ENCODE results near the gene ZNF532. TPM values are rescaled to one million over a fixed set of nuclear protein-coding genes. Genes with fewer than 3 reads are reported as not detected.

The ZNF532 gene
- total RNA-seq, 1 experiment from 2014 or later: 49.8 TPM

DNA sequence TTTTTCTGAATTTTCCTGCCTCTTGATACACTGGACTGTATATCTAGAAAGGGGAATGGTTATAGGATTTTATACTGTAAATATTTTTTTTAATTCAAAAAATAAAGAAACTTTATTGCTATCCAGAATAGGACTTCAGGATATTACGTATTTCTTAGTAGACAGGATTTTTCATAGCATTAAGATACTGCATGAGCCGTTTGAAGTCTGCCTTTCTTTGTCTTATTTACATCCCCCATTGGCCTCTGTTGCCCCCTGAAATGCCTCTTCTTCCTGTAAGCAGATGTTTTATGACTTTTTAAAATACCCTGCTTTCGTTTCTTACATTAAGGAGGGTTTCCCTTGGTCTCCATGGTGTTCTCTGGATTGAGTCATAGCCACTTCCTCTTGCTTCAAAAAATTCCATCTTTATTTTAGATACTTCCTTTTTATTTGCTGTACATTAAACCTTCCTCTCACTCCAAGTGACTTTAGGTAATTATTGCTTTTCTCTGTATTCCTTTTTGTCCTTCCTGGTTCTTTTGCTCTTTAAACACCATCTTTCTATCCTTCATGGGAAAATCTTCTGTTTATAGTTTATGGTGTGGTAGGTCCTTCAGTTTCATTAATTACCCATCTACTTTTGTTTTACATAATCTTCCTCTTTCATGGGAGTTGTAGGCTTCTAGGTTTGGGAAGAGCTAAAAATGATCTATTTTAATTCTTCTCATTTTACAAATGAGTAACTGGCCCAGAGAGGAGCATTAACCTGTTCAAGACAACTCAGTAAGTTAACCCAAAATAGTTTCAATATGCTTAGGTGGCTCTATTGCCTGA, 72.6 kb downstream of the ZNF532 start:
- TF ChIP-seq, protein P1, sequence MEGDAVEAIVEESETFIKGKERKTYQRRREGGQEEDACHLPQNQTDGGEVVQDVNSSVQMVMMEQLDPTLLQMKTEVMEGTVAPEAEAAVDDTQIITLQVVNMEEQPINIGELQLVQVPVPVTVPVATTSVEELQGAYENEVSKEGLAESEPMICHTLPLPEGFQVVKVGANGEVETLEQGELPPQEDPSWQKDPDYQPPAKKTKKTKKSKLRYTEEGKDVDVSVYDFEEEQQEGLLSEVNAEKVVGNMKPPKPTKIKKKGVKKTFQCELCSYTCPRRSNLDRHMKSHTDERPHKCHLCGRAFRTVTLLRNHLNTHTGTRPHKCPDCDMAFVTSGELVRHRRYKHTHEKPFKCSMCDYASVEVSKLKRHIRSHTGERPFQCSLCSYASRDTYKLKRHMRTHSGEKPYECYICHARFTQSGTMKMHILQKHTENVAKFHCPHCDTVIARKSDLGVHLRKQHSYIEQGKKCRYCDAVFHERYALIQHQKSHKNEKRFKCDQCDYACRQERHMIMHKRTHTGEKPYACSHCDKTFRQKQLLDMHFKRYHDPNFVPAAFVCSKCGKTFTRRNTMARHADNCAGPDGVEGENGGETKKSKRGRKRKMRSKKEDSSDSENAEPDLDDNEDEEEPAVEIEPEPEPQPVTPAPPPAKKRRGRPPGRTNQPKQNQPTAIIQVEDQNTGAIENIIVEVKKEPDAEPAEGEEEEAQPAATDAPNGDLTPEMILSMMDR (IDR thresholded peaks at IDR 0.05): no peak
- no peak for TF ChIP-seq SIN3A (IDR thresholded peaks at IDR 0.05; ENCODE audit: borderline replicate concordance, insufficient read depth, low read depth, low read length)
- TF ChIP-seq POLR2AphosphoS5 (IDR thresholded peaks at IDR 0.05; ENCODE audit: low read depth, low read length): no peak
- TF ChIP-seq, protein P2, sequence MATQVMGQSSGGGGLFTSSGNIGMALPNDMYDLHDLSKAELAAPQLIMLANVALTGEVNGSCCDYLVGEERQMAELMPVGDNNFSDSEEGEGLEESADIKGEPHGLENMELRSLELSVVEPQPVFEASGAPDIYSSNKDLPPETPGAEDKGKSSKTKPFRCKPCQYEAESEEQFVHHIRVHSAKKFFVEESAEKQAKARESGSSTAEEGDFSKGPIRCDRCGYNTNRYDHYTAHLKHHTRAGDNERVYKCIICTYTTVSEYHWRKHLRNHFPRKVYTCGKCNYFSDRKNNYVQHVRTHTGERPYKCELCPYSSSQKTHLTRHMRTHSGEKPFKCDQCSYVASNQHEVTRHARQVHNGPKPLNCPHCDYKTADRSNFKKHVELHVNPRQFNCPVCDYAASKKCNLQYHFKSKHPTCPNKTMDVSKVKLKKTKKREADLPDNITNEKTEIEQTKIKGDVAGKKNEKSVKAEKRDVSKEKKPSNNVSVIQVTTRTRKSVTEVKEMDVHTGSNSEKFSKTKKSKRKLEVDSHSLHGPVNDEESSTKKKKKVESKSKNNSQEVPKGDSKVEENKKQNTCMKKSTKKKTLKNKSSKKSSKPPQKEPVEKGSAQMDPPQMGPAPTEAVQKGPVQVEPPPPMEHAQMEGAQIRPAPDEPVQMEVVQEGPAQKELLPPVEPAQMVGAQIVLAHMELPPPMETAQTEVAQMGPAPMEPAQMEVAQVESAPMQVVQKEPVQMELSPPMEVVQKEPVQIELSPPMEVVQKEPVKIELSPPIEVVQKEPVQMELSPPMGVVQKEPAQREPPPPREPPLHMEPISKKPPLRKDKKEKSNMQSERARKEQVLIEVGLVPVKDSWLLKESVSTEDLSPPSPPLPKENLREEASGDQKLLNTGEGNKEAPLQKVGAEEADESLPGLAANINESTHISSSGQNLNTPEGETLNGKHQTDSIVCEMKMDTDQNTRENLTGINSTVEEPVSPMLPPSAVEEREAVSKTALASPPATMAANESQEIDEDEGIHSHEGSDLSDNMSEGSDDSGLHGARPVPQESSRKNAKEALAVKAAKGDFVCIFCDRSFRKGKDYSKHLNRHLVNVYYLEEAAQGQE (IDR thresholded peaks at IDR 0.05; ENCODE audit: insufficient read depth in 1 of 2, low read depth in 2 of 2, low read length in 1 of 2): no peak
- TF ChIP-seq TCF7L2 (IDR thresholded peaks at IDR 0.05; ENCODE audit: low read depth, low read length): no peak
- CTCF ChIA-PET: no interaction called here
- no peak overlapping the region for H3K4me3 ChIP-seq (ENCODE audit: low read depth in 2 of 2, low read length in 2 of 2)
- BruUV-seq (replicated peaks): no TSS peak
- no peaks in the 10 kb centered on the region for H3K36me3 ChIP-seq (ENCODE audit: control insufficient read depth, insufficient read depth, low read length)
- in situ Hi-C loops (cut with HindIII; ENCODE audit: low pct_unique_long_range_greater_than_20kb, low sequenced_read_pairs): no loop called here
- intact Hi-C loops (cut with micrococcal nuclease; ENCODE audit: unreplicated experiment): no loop called here
- POLR2A ChIA-PET: no interaction called here
- H3K9me3 ChIP-seq (ENCODE audit: control insufficient read depth, insufficient read depth, low read depth, low read length): no peaks in the 10 kb centered on the region
- no peaks in the 10 kb centered on the region for H3K27me3 ChIP-seq (ENCODE audit: control insufficient read depth, insufficient read depth, low read length)
- H3K4me1 ChIP-seq (ENCODE audit: control insufficient read depth, insufficient read depth, low read length): no peaks in the 10 kb centered on the region
- H3K27ac ChIP-seq (ENCODE audit: low read length): peak overlapping the region; percentile 17; the same call in 1 of the 2 replicates
- ATAC-seq (no peak), DNase-seq (ENCODE audit: low read depth, low spot score) (no peak)

DNA sequence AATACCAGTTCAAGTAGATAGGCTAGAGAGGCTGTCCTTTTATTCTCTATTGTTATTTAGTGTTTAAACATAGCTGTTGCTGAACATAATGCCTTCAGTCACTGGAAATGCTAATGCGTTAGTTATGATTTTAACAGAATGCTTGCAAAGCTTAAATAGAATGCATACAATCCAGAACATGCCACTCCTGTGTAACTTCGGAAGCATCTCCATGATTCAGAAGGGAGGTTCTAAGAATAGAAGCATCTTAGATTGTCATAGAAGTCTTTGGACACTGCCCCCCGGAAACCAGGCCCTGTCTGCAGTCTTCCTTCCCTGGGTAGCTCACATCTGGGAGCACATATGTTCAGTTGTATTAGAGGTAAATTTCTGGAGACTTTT, 73.2 kb downstream of the ZNF532 start:
- no peak overlapping the region; the same call in 1 of the 2 replicates for H3K27ac ChIP-seq (ENCODE audit: low read length)
- H3K36me3 ChIP-seq (ENCODE audit: control insufficient read depth, insufficient read depth, low read length): no peaks in the 10 kb centered on the region
- no peak for DNase-seq (ENCODE audit: low read depth, low spot score)
- no peak for ATAC-seq
- POLR2A ChIA-PET: no interaction called here
- in situ Hi-C loops (cut with HindIII; ENCODE audit: low pct_unique_long_range_greater_than_20kb, low sequenced_read_pairs) (no loop called here), intact Hi-C loops (cut with micrococcal nuclease; ENCODE audit: unreplicated experiment) (no loop called here)
- CTCF ChIA-PET: no interaction called here
- H3K4me3 ChIP-seq (ENCODE audit: low read depth in 2 of 2, low read length in 2 of 2): no peak overlapping the region
- no TSS peak for BruUV-seq (replicated peaks)
- H3K27me3 ChIP-seq (ENCODE audit: control insufficient read depth, insufficient read depth, low read length): no peaks in the 10 kb centered on the region
- H3K4me1 ChIP-seq (ENCODE audit: control insufficient read depth, insufficient read depth, low read length): peaks cover 4% of the 10 kb centered on the region; the same call in 1 of the 2 replicates
- no peak for TF ChIP-seq TCF7L2 (IDR thresholded peaks at IDR 0.05; ENCODE audit: low read depth, low read length)
- TF ChIP-seq, protein P2 (IDR thresholded peaks at IDR 0.05; ENCODE audit: insufficient read depth in 1 of 2, low read depth in 2 of 2, low read length in 1 of 2): no peak
- TF ChIP-seq, protein P1 (IDR thresholded peaks at IDR 0.05): no peak
- no peak for TF ChIP-seq SIN3A (IDR thresholded peaks at IDR 0.05; ENCODE audit: borderline replicate concordance, insufficient read depth, low read depth, low read length)
- TF ChIP-seq POLR2AphosphoS5 (IDR thresholded peaks at IDR 0.05; ENCODE audit: low read depth, low read length): no peak
- no peaks in the 10 kb centered on the region for H3K9me3 ChIP-seq (ENCODE audit: control insufficient read depth, insufficient read depth, low read depth, low read length)
